GM11168 (cell line): Measurements from ENCODE around the gene FAHD2A.
"Not testable (repeated sequence)": the region's sequence is repeated elsewhere in the genome, so short reads cannot be mapped to it uniquely, and the experiment has no call there.

Experiments used
- in situ Hi-C: fragments of 300-500 bp; cut with MboI; formaldehyde crosslinking; loops from one replicate; pipeline ENCODE4 v1.12.0; 2022; ENCODE audit warnings: low sequenced_read_pairs; ENCODE audit not compliant: unreplicated experiment

Gene FAHD2A

GRCh38 chr2:95429748-95430467, 27.4 kb downstream of the FAHD2A start:
- in situ Hi-C loops, result loop anchor here (10.0 kb wide), 1 partner anchor 225 kb away; no protein-coding TSS in a partner anchor

DNA sequence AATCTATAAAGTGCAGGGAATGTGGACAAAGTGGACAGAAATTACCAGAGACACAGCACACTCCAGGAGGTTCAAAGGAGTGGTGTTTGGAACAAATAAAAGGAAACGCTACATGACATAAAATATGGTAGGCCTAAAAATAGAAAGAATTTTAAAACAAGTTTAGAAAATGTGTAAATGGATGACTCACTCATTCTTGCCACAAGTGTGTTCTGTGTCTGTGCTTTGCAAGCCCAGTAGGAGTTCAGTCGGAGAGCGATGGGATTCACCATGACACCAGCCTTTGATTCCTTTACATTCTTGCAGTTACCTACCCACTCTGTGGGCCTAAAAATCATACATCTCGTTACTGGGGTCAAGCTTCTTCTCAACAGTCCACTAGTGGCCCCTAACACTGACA, 30.9 kb downstream of the FAHD2A start:
- in situ Hi-C loops, result not testable (repeated sequence)

- in situ Hi-C loops, result not testable (repeated sequence)
These were observed 31.5 kb downstream of the FAHD2A start for GRCh38 chr2:95433973-95434372.

GRCh38 chr2:95434507-95435076, 32.1 kb downstream of the FAHD2A start:
- in situ Hi-C loops, result not testable (repeated sequence)

DNA sequence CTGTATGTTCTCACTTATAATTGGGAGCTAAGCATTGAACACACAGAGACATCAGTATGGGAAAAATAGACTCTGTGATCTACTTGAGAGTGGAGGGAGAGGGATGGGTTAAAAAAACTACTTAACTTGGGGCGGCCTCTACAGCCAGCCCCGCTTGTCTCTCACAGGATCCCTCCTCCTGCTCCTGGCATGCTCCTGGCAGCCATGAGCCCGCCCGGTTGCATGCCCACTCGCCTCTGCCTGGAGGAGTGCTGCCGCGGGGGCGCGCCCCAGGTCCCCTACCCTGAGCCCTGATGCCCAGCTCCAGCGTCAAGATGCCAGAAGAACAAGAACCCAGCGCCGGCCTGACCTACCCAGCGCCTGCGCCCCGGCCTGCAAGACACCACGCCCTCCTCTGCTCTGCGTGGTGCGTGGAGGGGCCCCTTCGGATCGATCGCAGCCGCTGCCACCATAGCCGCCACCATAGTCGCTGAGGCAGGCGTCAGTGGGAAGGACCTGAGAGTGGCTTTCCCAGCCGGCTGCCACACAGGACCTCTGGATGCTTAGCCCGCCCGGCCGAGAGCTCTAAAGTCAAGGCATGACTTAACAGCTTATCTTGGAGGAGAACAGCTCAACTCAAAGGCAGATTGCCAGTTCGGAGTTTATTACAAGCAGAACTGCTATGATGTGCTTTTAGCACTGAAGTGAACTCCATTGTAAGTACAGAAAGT, 32.8 kb downstream of the FAHD2A start:
- in situ Hi-C loops, result not testable (repeated sequence)

DNA sequence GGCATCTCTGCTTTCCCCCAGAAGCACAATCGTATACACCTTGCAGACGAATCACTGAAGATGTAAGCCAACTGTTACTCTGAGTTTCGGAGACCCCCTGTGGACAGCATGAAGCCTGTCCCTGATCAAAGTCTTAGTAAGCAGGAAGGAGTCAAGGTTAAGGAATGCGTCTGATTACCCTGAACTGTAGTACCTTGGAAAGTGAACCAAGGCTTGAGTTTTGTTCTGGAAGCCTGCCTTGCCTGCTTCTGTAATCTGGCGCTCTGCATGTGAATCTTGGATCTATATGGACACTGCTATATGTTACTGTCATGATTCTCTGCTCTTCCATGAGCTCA, 33.3 kb downstream of the FAHD2A start:
- in situ Hi-C loops, result not testable (repeated sequence)

DNA sequence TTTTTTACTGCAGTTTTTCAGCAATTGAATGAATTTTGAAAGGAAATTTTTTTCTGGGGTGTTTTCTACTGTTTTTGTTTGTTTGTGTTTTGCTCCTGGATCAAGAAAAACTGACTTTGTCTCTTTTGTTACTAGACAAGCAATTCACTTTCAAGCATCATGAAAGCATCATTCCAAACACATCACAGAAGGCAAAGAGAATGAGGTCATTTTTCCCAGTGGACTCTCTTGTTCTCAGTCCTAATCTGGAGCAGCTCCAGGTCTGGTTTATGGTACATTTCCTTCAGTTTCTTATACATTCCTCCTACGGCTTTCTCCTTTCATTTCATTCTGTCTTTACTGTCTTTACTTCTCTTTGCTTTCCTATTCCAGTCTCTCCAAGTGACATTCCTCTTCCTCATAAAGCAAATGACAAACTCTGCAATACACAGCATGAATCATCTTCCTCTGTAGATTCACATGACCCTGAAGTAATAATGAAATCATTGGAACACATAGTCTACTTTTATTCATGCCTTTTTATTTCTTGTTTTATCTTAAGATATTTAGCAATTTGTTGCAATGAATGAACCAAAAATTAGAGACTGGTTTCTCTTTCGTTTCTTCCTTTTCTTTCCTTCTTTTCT, 40.1 kb downstream of the FAHD2A start:
- in situ Hi-C loops, result not testable (repeated sequence)

GRCh38 chr2:95445317-95445716, 42.8 kb downstream of the FAHD2A start:
- in situ Hi-C loops, result not testable (repeated sequence)

DNA sequence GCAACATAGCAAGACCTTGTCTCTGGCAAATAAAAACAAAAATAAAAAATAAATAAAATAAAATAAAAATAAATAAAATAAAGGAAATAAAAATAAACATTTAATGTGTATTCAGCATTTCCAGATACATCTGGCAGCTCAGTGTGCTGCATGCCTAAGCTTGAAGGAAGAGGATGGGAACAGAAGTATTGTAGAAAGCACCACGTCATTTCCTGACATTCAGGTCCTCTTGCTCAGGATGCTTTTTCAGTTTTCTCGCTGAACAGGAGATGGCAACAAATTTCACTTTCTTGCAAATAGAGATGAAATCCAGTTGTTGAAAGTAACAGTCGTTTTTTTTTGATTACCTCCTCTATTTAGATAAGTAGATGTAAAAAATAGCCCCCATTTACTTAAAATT, 60.8 kb downstream of the FAHD2A start:
- in situ Hi-C loops, result not testable (repeated sequence)
